HEK293T (cell line): ENCODE results near the gene LZTFL1.

Source experiments
- CTCF ChIA-PET: fragments of 350-600 bp; formaldehyde crosslinking; extraction: SDS; loops from one replicate; lab custom pipeline; 2021; ENCODE audit warnings: antibody characterized with exemption, inconsistent platforms; lab: Yijun Ruan, JAX
- POLR2A ChIA-PET: fragments of 350-600 bp; formaldehyde crosslinking; extraction: SDS; loops from one replicate; lab custom pipeline; 2020; ENCODE audit warnings: antibody characterized with exemption, inconsistent platforms; lab: Yijun Ruan, JAX
- DNase-seq: peaks from one replicate; pipeline ENCODE4 v3.0.0; 2012; ENCODE audit warnings: mixed read lengths; ENCODE audit errors: extremely low spot score
- ARNT ChIP-seq: fragments of 450-650 bp; IDR thresholded peaks from 2 replicates; pipeline ENCODE4 v1.6.1; 2017; ENCODE audit warnings: mild to moderate bottlenecking
- BHLHE40 ChIP-seq: fragments of 450-650 bp; IDR thresholded peaks from 2 replicates; pipeline ENCODE4 v1.6.1; 2016; ENCODE audit warnings: mild to moderate bottlenecking, moderate library complexity, borderline replicate concordance
- CTBP1 ChIP-seq: fragments of 450-650 bp; IDR thresholded peaks from 2 replicates; pipeline ENCODE4 v1.6.1; 2016; ENCODE audit warnings: borderline replicate concordance
- ELF4 ChIP-seq: fragments of 450-650 bp; IDR thresholded peaks from 2 replicates; pipeline ENCODE4 v1.6.1; 2017; ENCODE audit warnings: antibody characterized with exemption
- FOXA1 ChIP-seq: fragments of 450-650 bp; IDR thresholded peaks from 2 replicates; pipeline ENCODE4 v1.6.1; 2016; ENCODE audit warnings: mild to moderate bottlenecking
- FOXK2 ChIP-seq: fragments of 450-650 bp; IDR thresholded peaks from 2 replicates; pipeline ENCODE4 v1.6.1; 2016; ENCODE audit warnings: mild to moderate bottlenecking
- FOXM1 ChIP-seq: fragments of 450-650 bp; IDR thresholded peaks from 2 replicates; pipeline ENCODE4 v1.6.1; 2017; ENCODE audit warnings: mild to moderate bottlenecking, borderline replicate concordance
- HDGF ChIP-seq: fragments of 450-650 bp; IDR thresholded peaks from 2 replicates; pipeline ENCODE4 v1.6.1; 2017; ENCODE audit warnings: antibody characterized with exemption, borderline replicate concordance
- L3MBTL2 ChIP-seq: fragments of 450-650 bp; conservative IDR thresholded peaks from 2 replicates; pipeline ENCODE4 v1.6.1; 2016; ENCODE audit warnings: mild to moderate bottlenecking
- LEF1 ChIP-seq: fragments of 450-650 bp; IDR thresholded peaks from 2 replicates; pipeline ENCODE4 v1.6.1; 2017; ENCODE audit warnings: mild to moderate bottlenecking, borderline replicate concordance
- NFRKB ChIP-seq: fragments of 450-650 bp; IDR thresholded peaks from 2 replicates; pipeline ENCODE4 v1.6.1; 2016; ENCODE audit warnings: mild to moderate bottlenecking, moderate library complexity
- SP1 ChIP-seq: fragments of 450-650 bp; IDR thresholded peaks from 2 replicates; pipeline ENCODE4 v1.6.1; 2017
- SUZ12 ChIP-seq: fragments of 450-650 bp; IDR thresholded peaks from 2 replicates; pipeline ENCODE4 v1.6.1; 2016; ENCODE audit warnings: mild to moderate bottlenecking
- TARDBP ChIP-seq: fragments of 450-650 bp; IDR thresholded peaks from 2 replicates; pipeline ENCODE4 v1.6.1; 2016
- ZNF384 ChIP-seq: fragments of 450-650 bp; IDR thresholded peaks from 2 replicates; pipeline ENCODE4 v1.6.1; 2016
- TF ChIP-seq, protein P1 (sequence below): fragments of 450-650 bp; IDR thresholded peaks from 2 replicates; pipeline ENCODE4 v1.6.1; 2016

LZTFL1 gene

DNA sequence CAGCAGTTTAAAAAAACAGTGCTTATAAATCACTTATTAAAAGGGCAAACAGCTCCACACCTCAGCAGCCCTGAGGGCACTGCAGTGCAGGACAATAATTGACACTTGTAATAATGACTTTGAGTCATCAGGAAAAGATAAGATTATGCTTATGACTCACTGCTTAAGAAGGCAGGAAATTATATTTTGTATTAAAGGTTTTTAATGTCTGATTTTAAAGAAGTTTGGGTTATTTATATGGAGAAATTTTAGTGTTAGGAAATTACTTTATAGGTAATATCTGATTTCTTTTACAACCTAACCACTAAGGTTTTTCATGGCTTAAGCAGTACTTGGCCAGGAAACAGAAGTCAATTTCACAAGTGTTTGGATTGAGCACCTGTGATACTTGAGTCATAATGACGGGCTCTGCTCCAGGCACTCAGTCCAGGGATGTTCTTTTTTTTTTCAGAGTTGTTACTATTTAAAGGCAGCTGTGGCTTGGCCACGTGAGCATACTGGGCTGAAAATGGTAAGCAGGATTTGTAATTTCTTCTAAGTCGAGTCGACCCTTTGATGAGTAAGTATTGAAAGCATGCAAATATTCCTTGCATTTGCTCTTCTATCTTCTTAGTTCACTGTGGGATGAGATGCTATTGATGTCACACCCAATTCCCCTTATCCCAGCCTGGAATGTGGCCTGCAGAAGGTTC is 23.9 kb downstream of the LZTFL1 start:
- TF ChIP-seq TARDBP (no peak), ZNF384 (no peak), HDGF (no peak), LEF1 (no peak), SP1 (no peak), ELF4 (no peak), FOXA1 (no peak)
- ChIA-PET POLR2A (no interaction called here), CTCF (no interaction called here)
- no peak for DNase-seq

DNA sequence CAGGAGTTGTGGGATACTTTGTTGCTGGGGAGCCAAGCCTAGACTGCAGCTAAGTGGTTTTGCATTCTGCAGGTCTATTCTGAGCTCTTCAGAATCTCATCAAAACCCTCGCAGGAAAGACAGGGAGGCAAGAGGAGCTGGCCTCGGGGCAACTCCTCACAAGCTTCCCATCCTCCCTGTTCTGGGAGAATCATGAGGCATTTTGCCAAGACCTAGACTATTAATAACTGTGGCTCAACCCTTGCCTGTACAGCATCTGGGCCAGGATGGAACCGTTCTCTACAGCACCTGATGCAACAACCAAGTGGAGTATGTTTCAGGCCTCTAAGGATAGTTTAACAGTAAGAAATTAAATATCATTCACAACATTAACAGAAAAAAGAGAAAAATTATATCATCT is 25.4 kb downstream of the LZTFL1 start:
- TF ChIP-seq ARNT (no peak), NFRKB (no peak), SUZ12 (no peak), CTBP1 (no peak), LEF1 (no peak), TARDBP (no peak), ELF4 (no peak)
- TF ChIP-seq, protein P1, sequence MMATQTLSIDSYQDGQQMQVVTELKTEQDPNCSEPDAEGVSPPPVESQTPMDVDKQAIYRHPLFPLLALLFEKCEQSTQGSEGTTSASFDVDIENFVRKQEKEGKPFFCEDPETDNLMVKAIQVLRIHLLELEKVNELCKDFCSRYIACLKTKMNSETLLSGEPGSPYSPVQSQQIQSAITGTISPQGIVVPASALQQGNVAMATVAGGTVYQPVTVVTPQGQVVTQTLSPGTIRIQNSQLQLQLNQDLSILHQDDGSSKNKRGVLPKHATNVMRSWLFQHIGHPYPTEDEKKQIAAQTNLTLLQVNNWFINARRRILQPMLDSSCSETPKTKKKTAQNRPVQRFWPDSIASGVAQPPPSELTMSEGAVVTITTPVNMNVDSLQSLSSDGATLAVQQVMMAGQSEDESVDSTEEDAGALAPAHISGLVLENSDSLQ: no peak
- ChIA-PET POLR2A (no interaction called here), CTCF (no interaction called here)
- DNase-seq: no peak

DNA sequence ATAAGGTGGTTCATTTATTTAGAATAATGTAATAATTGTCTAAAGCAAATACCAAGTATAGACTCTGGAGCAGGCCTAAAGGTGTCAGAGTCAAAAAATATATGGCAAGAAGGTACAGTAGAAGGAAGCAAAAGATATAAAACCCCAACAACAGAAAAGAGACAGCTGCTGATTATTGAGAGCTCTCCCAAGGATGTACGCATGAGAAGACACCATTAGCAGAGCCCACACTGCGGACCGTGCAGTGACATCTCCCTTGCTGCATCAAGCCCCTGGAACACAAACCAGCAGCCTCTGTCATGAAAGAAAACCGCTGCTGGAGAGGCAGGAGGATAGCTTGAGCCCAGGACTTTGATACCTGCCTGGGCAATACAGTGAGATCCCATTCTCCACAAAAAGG is 27.6 kb downstream of the LZTFL1 start:
- ChIA-PET POLR2A (no interaction called here), CTCF (no interaction called here)
- DNase-seq: no peak
- TF ChIP-seq ARNT: no peak
- TF ChIP-seq SUZ12: no peak

DNA sequence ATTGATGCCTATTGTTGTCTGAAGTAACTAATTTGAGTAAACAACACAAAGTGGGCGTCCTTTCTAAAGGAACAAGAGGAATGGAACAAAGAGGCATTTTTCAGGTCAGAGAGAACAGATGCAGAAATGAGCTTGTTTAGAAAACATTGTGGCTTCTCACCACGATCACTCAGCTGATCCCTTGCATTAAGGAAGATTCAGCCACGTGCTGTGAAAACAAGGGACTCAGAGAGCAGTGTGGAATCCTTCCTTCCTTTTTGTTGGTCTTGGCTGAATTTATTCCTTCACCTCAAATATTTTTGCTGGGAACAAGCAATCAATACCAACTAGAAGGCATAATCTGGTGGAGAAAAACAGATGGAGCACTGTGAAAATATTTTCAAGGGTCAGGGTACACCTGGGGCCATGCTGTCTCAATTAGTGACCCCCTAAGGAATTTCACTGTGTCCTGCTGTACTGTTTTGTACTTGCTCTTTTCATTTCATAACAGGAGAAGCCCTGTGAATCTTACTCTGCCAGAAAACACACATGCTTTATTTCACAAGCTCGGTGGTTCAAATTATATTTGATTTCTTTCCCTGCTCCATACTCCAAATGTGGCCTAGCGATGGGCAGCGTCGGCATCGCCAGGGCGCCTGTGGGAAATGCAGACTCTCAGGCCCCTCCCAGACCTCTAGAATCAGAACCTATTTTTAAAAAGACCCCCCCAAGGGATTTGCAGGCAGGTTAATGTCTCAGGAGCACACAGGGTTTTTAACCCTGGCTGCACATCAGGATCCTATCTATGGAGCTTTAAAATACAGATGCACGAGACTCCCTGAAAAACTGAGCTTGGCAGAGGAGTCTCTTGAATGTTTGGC is 34.0 kb downstream of the LZTFL1 start:
- ChIA-PET CTCF (no interaction called here), POLR2A (no interaction called here)
- DNase-seq: no peak
- TF ChIP-seq NFRKB (no peak), LEF1 (no peak), FOXA1 (no peak), TARDBP (no peak), ZNF384 (no peak), SP1 (no peak), L3MBTL2 (no peak), ELF4 (no peak), ARNT (no peak)

DNA sequence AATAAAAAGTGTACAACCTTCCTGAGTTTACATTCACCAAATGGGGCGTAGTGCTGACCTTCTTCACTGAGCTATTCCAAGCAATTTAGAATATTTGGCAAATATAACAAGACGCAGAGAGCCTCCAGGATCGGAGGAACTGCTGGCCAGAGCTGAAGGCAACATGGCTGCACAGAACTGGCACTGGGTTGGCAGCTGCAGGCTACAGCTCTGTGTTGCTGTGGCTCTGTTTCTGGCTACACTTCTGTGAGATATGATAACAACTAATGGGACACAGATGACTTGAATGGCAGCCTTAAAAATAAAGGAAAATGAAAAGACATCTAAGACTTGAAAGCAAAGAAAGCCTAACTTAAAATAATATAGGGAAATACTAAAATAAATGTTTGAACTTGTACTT is 34.8 kb downstream of the LZTFL1 start:
- no peak for TF ChIP-seq ZNF384
- no peak for TF ChIP-seq SUZ12
- TF ChIP-seq CTBP1: no peak
- no peak for TF ChIP-seq FOXM1
- TF ChIP-seq ELF4: no peak
- TF ChIP-seq SP1: no peak
- no peak for TF ChIP-seq FOXA1
- no peak for TF ChIP-seq HDGF
- TF ChIP-seq NFRKB: no peak
- TF ChIP-seq L3MBTL2: no peak
- no peak for TF ChIP-seq ARNT
- no peak for TF ChIP-seq TARDBP
- no peak for DNase-seq
- CTCF ChIA-PET: no interaction called here
- POLR2A ChIA-PET: no interaction called here

DNA sequence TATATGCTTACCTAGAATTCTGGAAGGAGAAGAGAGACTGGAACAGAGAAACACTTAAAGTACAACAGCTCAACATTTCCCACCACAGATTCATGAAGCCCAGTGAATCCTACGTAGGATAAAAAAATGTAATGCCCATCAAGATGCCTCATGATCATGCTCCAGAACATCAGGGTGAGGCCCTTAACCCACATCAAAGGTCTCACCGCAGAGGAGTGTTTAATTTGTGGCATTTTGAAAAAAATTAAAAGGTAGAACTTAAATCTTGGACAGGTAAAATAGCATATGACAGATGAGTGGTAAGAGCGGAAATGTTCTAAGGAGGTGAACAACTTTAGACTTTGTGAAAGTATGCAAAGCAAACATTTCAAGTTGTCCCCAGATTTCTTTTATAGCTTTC is 35.8 kb downstream of the LZTFL1 start:
- POLR2A ChIA-PET: no interaction called here
- CTCF ChIA-PET: no interaction called here
- TF ChIP-seq TARDBP (no peak), FOXM1 (no peak), SUZ12 (no peak), NFRKB (no peak), LEF1 (no peak), FOXK2 (no peak), BHLHE40 (no peak), HDGF (no peak), ARNT (no peak), CTBP1 (no peak), FOXA1 (no peak), L3MBTL2 (no peak), ELF4 (no peak), ZNF384 (no peak), SP1 (no peak)
- TF ChIP-seq, protein P1: no peak
- DNase-seq: no peak

DNA sequence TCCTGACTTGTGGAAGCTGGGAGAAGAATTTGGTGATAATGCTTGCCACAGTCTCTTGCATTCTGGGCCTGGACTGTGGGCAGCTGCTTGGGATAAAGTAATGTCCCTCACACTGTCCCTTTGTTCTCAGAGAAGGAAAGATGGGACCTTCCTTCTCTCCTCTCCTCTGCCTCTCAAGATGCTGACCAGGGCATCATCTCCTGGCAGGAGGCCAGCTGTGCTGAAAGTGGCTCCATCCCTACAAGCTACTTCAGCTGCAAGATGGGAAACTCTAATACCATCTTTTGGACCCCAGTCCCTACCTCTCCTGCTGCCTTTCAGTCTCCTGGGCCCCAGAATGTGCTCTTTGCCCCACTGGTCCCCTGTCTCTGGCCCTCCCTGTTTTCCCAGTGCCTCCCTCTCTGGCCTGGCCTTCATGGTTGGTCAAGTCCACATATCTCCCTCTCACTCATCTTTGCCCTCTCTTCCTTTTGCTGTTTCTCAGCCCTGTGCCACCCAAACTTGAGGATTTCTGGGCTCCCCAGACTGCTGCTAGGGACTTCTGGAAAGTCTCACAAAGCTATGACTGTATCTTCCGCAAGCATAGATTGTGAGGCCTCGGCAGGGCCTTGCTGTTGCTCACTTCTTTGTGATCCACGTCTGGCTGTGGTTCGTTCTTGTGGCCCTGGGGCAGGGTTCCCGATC is 38.5 kb downstream of the LZTFL1 start:
- POLR2A ChIA-PET: no interaction called here
- TF ChIP-seq SUZ12 (no peak), SP1 (no peak), TARDBP (no peak), CTBP1 (no peak), FOXK2 (no peak), NFRKB (no peak), HDGF (no peak), L3MBTL2 (no peak), ELF4 (no peak), BHLHE40 (no peak), LEF1 (no peak), FOXM1 (no peak), ZNF384 (no peak), ARNT (no peak), FOXA1 (no peak)
- TF ChIP-seq, protein P1: no peak
- DNase-seq: no peak
- CTCF ChIA-PET: no interaction called here
